Measurements from ENCODE around the gene BORCS8.
"Not testable (repeated sequence)": the region's sequence is repeated elsewhere in the genome, so short reads cannot be mapped to it uniquely, and the experiment has no call there.

Gene BORCS8

DNA sequence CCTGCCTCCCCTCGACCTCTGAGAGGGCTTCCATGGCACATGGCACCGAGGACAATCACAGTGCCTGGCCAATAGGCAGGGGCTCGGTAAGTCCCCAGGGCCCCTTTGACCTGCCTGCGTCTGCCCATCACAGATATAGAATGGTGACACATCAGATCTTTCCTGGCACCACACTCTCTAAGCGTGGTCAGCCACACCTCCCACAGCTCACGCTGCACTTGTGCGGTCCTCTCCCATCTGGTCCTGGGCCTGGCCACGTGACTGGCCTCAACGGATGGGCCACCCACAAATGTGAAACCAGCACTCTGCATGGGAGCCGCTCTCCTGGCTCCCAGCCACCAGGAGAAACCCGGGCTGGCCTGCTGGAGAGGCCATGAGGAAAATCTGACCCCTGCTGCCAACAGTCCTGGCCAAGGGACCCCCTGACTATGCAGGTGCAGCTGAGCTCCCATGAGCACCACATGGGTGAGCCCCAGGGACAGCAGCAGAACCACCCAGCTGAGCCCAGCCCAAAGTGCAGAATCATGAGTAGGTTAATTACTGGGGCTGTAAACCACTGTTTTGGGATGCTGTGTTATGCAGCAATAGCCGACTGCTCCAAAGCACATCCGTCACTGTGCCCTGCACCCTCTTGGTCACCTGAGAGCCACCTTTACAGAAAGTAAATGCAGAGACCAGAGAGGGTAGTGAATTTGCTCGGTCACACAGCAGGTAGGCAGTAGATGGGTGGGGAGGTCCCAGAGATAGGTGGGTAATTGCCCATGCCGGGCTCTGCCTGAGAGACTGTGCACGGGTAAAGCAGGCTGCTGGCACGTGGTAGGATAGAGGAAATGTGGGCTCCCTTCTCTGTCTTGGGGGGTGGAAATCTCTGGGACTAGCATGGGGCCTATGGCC lies 12.2 kb downstream of the BORCS8 start:
- 82 to 98% methylated on average over 11 to 17 of the region's 17 CpGs for WGBS, 2 experiments (ENCODE audit: insufficient coverage in 2 of 2)

GRCh38 chr19:19176950-19177349 lies 15.0 kb downstream of the BORCS8 start:
- WGBS, 2 experiments (ENCODE audit: insufficient coverage in 2 of 2): 93% methylated on average over 5 to 6 of the region's 8 CpGs
- no peak overlapping the region for H3K27ac ChIP-seq (ENCODE audit: low read depth, low read length, severe bottlenecking)

More for the DNA sequence above, 12.2 kb downstream of the BORCS8 start:
- Histone ChIP-seq H3K4me1 (ENCODE audit: control insufficient read depth, insufficient read depth, low read length, poor library complexity, severe bottlenecking) (no peaks in the 10 kb centered on the region), H3K4me3 (ENCODE audit: extremely low read depth, insufficient read depth, low read length, poor library complexity, severe bottlenecking) (no peak overlapping the region), H3K36me3 (ENCODE audit: control insufficient read depth, insufficient read depth, low read length) (peaks cover 27% of the 10 kb centered on the region), H3K27ac (ENCODE audit: low read depth, low read length, severe bottlenecking) (no peak overlapping the region), H3K9me3 (ENCODE audit: control insufficient read depth, low read length) (no peaks in the 10 kb centered on the region)

DNA sequence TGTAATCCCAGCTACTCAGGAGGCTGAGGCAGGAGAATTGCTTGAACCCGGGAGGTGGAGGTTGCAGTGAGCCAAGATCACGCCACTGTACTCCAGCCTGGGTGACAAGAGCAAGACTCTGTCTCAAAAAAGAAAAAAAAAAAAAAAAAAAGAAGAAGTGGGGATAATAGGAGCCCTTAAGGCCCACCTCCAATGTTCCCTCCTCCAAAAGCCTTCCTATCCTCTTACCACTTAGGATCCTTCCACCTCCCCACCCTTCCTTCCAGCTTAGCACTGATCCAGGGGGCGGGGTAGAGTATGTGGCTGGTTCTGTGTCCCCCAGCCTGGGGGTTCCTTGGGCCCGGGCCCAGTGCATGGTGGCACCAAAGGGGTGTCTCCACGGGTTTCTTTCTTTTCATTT lies 18.7 kb downstream of the BORCS8 start:
- not testable (repeated sequence) for H3K36me3 ChIP-seq (ENCODE audit: control insufficient read depth, insufficient read depth, low read length); H3K27ac ChIP-seq (ENCODE audit: low read depth, low read length, severe bottlenecking); H3K4me1 ChIP-seq (ENCODE audit: control insufficient read depth, insufficient read depth, low read length, poor library complexity, severe bottlenecking); H3K9me3 ChIP-seq (ENCODE audit: control insufficient read depth, low read length); H3K4me3 ChIP-seq (ENCODE audit: extremely low read depth, insufficient read depth, low read length, poor library complexity, severe bottlenecking)
- WGBS, 2 experiments (ENCODE audit: insufficient coverage in 2 of 2): 91 to 96% methylated on average over 1 to 3 of the region's 5 CpGs

More at GRCh38 chr19:19176950-19177349, 15.0 kb downstream of the BORCS8 start:
- no peaks in the 10 kb centered on the region for H3K9me3 ChIP-seq (ENCODE audit: control insufficient read depth, low read length)
- peaks cover 5% of the 10 kb centered on the region for H3K4me1 ChIP-seq (ENCODE audit: control insufficient read depth, insufficient read depth, low read length, poor library complexity, severe bottlenecking)
- H3K4me3 ChIP-seq (ENCODE audit: extremely low read depth, insufficient read depth, low read length, poor library complexity, severe bottlenecking): no peak overlapping the region
- peaks cover 13% of the 10 kb centered on the region for H3K36me3 ChIP-seq (ENCODE audit: control insufficient read depth, insufficient read depth, low read length)

DNA sequence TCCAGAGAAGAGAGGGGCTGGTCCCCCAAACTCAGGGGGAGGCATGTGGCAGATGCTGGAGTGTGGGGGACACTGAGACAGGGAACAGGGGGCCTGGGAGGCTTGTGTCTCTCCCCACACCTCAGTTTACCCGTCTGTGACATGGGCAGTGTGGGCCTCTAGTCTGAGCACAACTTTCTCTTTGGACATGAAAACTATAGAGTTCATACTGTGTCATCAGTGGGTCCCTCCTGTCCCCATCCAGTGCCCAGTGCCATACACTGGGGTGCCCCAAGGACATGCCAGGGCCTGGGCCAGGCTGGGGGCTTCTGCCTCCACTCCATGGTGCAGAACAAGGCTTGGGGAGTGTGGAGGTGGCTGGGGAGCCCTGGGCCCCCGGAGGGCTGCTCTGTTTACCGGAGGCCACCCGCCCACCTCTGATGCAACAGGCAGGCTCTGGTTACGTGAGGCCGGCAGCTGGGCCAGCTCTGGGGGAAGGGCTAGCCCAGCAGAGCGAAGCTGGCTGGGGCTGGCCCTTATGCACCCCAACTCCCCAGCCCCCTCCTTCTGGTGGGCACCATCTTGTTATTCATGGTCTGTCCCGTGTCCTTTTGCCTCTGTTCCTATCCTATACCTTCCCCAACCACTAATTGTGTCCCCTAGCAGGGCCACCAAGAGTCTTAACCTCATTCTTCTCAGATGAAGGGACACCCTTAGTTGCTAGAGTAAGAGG lies 20.0 kb downstream of the BORCS8 start:
- Histone ChIP-seq H3K27ac (ENCODE audit: low read depth, low read length, severe bottlenecking) (no peak overlapping the region), H3K9me3 (ENCODE audit: control insufficient read depth, low read length) (no peaks in the 10 kb centered on the region), H3K4me1 (ENCODE audit: control insufficient read depth, insufficient read depth, low read length, poor library complexity, severe bottlenecking) (peaks cover 7% of the 10 kb centered on the region), H3K4me3 (ENCODE audit: extremely low read depth, insufficient read depth, low read length, poor library complexity, severe bottlenecking) (no peak overlapping the region), H3K36me3 (ENCODE audit: control insufficient read depth, insufficient read depth, low read length) (no peaks in the 10 kb centered on the region)
- 71 to 81% methylated on average over 5 to 8 of the region's 8 CpGs for WGBS, 2 experiments (ENCODE audit: insufficient coverage in 2 of 2)

DNA sequence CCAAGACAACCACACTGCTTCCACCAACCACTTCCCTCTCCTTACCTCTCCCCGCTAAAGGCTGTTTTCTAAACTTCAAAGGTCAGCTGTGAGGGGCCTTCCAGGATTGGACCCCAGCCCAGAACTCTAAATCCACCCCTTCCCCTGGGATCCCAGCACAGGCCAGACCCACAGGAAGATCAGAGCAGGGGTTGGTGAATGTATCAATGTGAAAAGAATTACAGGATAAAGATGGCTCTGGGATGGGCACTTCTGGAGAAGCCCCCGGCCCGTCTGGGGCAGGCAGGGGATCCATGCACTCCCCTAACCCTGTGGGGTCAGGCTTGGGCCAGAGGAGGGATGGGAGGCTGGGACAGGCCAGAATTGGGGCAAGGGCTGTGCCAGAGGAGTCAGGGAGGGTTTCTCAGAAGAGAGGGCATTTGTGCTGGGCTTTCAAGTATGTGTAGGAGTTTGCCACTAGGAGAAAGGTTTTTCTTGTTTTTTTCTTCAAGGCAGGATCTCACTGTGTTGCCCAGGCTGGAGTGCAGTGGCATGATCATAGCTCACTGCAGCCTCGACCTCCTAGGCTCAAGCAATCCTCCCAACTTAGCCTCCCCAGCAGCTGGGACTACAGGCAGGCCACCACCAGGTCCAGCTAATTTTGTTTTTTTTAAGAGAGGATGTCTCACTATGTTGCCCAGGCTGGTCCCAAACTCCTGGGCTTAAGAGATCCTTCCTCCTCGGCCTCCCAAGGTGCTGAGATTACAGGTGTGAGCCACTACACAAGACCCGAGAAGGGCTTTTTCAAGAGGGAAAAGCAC lies 20.9 kb downstream of the BORCS8 start:
- Histone ChIP-seq H3K36me3 (ENCODE audit: control insufficient read depth, insufficient read depth, low read length) (no peaks in the 10 kb centered on the region), H3K4me3 (ENCODE audit: extremely low read depth, insufficient read depth, low read length, poor library complexity, severe bottlenecking) (no peak overlapping the region), H3K9me3 (ENCODE audit: control insufficient read depth, low read length) (no peaks in the 10 kb centered on the region), H3K27ac (ENCODE audit: low read depth, low read length, severe bottlenecking) (no peak overlapping the region), H3K4me1 (ENCODE audit: control insufficient read depth, insufficient read depth, low read length, poor library complexity, severe bottlenecking) (peaks cover 7% of the 10 kb centered on the region)
- WGBS, 2 experiments (ENCODE audit: insufficient coverage in 2 of 2): 85 to 96% methylated on average over 4 to 5 of the region's 6 CpGs

DNA sequence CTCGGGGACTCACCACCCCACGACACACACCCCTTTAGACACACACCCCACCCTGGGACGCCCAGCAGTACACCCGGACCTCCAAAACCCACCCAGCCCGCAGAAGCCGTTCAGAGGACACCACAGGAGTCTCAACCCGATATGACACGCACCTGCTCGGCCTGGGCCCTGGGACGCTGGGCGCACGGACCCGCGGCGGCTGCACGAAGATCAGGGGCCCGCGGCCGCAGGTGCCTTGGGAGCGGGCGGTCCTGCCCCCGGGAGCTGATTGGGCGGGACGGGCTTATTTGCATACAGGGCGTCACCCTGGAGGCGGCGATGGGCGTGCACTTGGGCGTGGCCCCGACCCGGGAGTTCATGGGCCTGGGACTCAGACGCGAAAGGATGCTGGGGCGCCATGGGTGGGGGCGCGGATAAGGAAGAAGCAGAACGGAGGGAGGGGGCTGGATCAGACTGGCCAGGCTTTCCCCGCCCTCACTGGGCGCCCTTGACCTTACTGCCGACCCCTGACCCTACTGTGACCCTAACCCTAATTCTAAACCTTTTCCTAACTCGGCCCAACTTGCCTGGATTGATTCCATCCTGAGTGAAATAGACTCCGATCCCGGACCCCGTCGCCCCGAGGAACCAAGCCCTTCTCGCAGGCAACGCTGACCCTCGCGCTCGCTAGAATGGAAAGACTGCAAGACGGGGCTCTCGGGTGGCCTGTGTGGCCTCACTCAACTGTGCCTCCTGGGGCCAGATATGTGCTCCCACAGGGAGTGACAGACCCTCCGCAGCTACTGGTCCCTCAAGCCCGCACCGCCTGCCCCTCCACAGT lies 21.7 kb downstream of the BORCS8 start, which contains the start of gene MEF2B:
TSS of gene MEF2B (minus strand) at position 211 of the 820 bp plus-strand sequence. CDS start 19,528 bp downstream, outside the sequence.
- Histone ChIP-seq H3K9me3 (ENCODE audit: control insufficient read depth, low read length) (no peaks in the 10 kb centered on the region), H3K36me3 (ENCODE audit: control insufficient read depth, insufficient read depth, low read length) (no peaks in the 10 kb centered on the region), H3K4me1 (ENCODE audit: control insufficient read depth, insufficient read depth, low read length, poor library complexity, severe bottlenecking) (peaks cover 7% of the 10 kb centered on the region), H3K27ac (ENCODE audit: low read depth, low read length, severe bottlenecking) (no peak within 1 kb of the TSS), H3K4me3 (ENCODE audit: extremely low read depth, insufficient read depth, low read length, poor library complexity, severe bottlenecking) (no peak within 1 kb of the TSS)
- WGBS, 2 experiments (ENCODE audit: insufficient coverage in 2 of 2): 21 to 24% methylated on average over 44 to 47 of the region's 56 CpGs

DNA sequence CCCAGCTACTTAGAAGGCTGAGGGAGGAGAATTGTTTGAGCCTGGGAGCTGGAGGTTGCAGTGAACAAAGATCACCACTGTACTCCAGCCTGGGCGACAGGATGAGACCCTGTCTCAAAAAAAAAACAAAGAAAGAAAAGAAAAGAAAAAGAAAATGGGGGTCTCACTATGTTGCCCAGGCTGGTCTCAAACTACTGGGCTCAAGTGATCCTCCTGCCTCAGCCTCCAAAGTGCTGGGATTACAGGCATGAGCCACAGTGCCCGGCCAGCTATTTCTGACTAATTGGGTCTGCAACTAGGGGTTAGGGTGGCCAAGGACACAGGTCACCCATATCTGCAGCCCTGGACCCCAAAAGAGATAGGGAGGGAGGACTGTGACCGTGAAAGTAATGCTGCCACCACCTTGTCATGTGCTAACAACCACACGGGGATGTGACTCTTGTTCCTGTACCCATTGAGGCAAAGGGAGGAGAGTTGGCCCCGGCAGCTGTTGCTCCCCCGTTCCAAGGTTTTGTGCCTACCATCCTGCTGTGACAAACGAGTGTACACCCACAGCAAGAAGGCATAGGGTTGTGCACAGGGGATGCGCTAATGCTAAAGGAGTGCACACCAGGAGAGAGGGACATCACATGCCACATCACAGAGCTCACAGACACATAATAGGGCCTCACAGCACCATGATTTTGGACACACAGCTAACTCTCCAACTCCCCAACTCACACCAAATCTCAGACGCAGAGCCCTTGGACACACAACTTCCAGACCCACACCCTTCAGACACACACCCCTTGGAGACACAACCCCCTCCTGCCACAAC lies 22.5 kb downstream of the BORCS8 start:
- H3K4me1 ChIP-seq (ENCODE audit: control insufficient read depth, insufficient read depth, low read length, poor library complexity, severe bottlenecking): peaks cover 7% of the 10 kb centered on the region
- H3K36me3 ChIP-seq (ENCODE audit: control insufficient read depth, insufficient read depth, low read length): no peaks in the 10 kb centered on the region
- no peaks in the 10 kb centered on the region for H3K9me3 ChIP-seq (ENCODE audit: control insufficient read depth, low read length)
- 73 to 78% methylated on average over 9 of the region's 9 CpGs for WGBS, 2 experiments (ENCODE audit: insufficient coverage in 2 of 2)
- no peak overlapping the region for H3K4me3 ChIP-seq (ENCODE audit: extremely low read depth, insufficient read depth, low read length, poor library complexity, severe bottlenecking)
- no peak overlapping the region for H3K27ac ChIP-seq (ENCODE audit: low read depth, low read length, severe bottlenecking)

GRCh38 chr19:19167612-19168011 lies 24.3 kb downstream of the BORCS8 start:
- H3K4me3 ChIP-seq (ENCODE audit: extremely low read depth, insufficient read depth, low read length, poor library complexity, severe bottlenecking): no peak overlapping the region
- no peaks in the 10 kb centered on the region for H3K36me3 ChIP-seq (ENCODE audit: control insufficient read depth, insufficient read depth, low read length)
- no peak overlapping the region for H3K27ac ChIP-seq (ENCODE audit: low read depth, low read length, severe bottlenecking)
- 86 to 100% methylated on average over 1 to 2 of the region's 3 CpGs for WGBS, 2 experiments (ENCODE audit: insufficient coverage in 2 of 2)
- peaks cover 7% of the 10 kb centered on the region for H3K4me1 ChIP-seq (ENCODE audit: control insufficient read depth, insufficient read depth, low read length, poor library complexity, severe bottlenecking)
- H3K9me3 ChIP-seq (ENCODE audit: control insufficient read depth, low read length): no peaks in the 10 kb centered on the region

GRCh38 chr19:19165396-19165795 lies 26.6 kb downstream of the BORCS8 start:
- Histone ChIP-seq H3K36me3 (ENCODE audit: control insufficient read depth, insufficient read depth, low read length) (no peaks in the 10 kb centered on the region), H3K27ac (ENCODE audit: low read depth, low read length, severe bottlenecking) (no peak overlapping the region), H3K9me3 (ENCODE audit: control insufficient read depth, low read length) (no peaks in the 10 kb centered on the region), H3K4me3 (ENCODE audit: extremely low read depth, insufficient read depth, low read length, poor library complexity, severe bottlenecking) (no peak overlapping the region), H3K4me1 (ENCODE audit: control insufficient read depth, insufficient read depth, low read length, poor library complexity, severe bottlenecking) (no peaks in the 10 kb centered on the region)
- 100% methylated on average over 1 of the region's 1 CpG for WGBS, 2 experiments (ENCODE audit: insufficient coverage in 2 of 2)
